Measurements from ENCODE around the gene ACTG1. TPM values are rescaled to one million over a fixed set of nuclear protein-coding genes. Genes with fewer than 3 reads are reported as not detected.

Gene ACTG1
- total RNA-seq, 4 donors from 2014 or later = 2,372 to 2,875 (median 2,670) TPM

DNA sequence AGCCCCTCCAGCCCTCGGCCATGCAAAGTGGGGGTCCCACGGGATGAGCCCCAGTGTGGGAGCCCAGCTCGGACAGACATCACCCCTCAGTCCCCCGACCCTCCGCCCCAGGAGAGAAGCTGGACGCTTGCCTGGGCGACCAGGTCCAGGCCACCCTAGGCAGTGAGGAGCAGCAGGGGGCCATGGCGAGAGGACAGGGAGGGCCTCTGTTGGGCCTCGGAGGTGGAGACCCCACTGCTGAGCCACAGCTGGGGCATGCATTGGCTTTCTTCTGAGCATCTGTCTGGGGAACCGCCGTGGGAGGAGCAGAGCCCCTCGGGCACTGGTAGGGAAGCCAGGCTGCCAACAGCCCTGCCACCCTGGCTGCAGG lies 13.0 kb downstream of the ACTG1 start:
- Histone ChIP-seq H3K4me3 (no peak overlapping the region), H3K27ac (no peak overlapping the region), H3K36me3 (no peaks in the 10 kb centered on the region), H3K27me3 (no peaks in the 10 kb centered on the region), H3K9me3 (no peaks in the 10 kb centered on the region), H3K4me1 (peaks cover 0 to 7% (median 0%) of the 10 kb centered on the region in 4 donors)
- no peak for DNase-seq (ENCODE audit: low spot score in 2 of 2)
- no peak for TF ChIP-seq EP300 (IDR thresholded peaks at IDR 0.05)
- no peak for TF ChIP-seq POLR2A (IDR thresholded peaks at IDR 0.05)
- TF ChIP-seq CTCF (IDR thresholded peaks at IDR 0.05) = no peak
- 59 to 68% methylated on average over 8 to 10 of the region's 12 CpGs for WGBS, 2 donors

- TF ChIP-seq EP300 (IDR thresholded peaks at IDR 0.05) (no peak), POLR2A (IDR thresholded peaks at IDR 0.05) (no peak), CTCF (IDR thresholded peaks at IDR 0.05) (no peak)
- H3K27ac ChIP-seq = no peak overlapping the region
- DNase-seq (ENCODE audit: low spot score in 2 of 2) = no peak
- peaks cover 0 to 7% (median 0%) of the 10 kb centered on the region in 4 donors for H3K4me1 ChIP-seq
- 69 to 81% methylated on average over 30 to 64 of the region's 64 CpGs for WGBS, 2 donors
- no peaks in the 10 kb centered on the region for H3K9me3 ChIP-seq
- no peaks in the 10 kb centered on the region for H3K27me3 ChIP-seq
- no peak overlapping the region for H3K4me3 ChIP-seq
- no peaks in the 10 kb centered on the region for H3K36me3 ChIP-seq
Observed at GRCh38 chr17:81498953-81499600, 13.5 kb downstream of the ACTG1 start.

GRCh38 chr17:81494626-81495377 lies 17.8 kb downstream of the ACTG1 start:
- peaks cover 0 to 18% (median 0%) of the 10 kb centered on the region in 4 donors for H3K4me1 ChIP-seq
- TF ChIP-seq EP300 (IDR thresholded peaks at IDR 0.05) = no peak
- no peak for TF ChIP-seq POLR2A (IDR thresholded peaks at IDR 0.05)
- TF ChIP-seq CTCF (IDR thresholded peaks at IDR 0.05) = no peak
- no peak overlapping the region for H3K4me3 ChIP-seq
- H3K36me3 ChIP-seq = no peaks in the 10 kb centered on the region
- WGBS, 2 donors = 46 to 47% methylated on average over 8 of the region's 8 CpGs
- H3K27me3 ChIP-seq = no peaks in the 10 kb centered on the region
- no peaks in the 10 kb centered on the region for H3K9me3 ChIP-seq
- no peak for DNase-seq (ENCODE audit: low spot score in 2 of 2)
- no peak overlapping the region for H3K27ac ChIP-seq

GRCh38 chr17:81493198-81494038 lies 19.2 kb downstream of the ACTG1 start:
- TF ChIP-seq CTCF (IDR thresholded peaks at IDR 0.05) (no peak), EP300 (IDR thresholded peaks at IDR 0.05) (no peak), POLR2A (IDR thresholded peaks at IDR 0.05) (no peak)
- Histone ChIP-seq H3K4me1 (peaks cover 0 to 25% (median 6%) of the 10 kb centered on the region in 4 donors), H3K27me3 (no peaks in the 10 kb centered on the region), H3K27ac (no peak overlapping the region), H3K9me3 (no peaks in the 10 kb centered on the region), H3K36me3 (no peaks in the 10 kb centered on the region), H3K4me3 (no peak overlapping the region)
- WGBS, 2 donors = 89 to 90% methylated on average over 14 to 15 of the region's 16 CpGs
- DNase-seq (ENCODE audit: low spot score in 2 of 2) = no peak
